NCI-H2081 treated with DMSO at 0.1 percent for 48 hours (cell line): ENCODE data around the gene CCR2.
"Not testable (repeated sequence)": the region's sequence is repeated elsewhere in the genome, so short reads cannot be mapped to it uniquely, and the experiment has no call there.

Experiments
- DNase-seq: peaks from one replicate; lab custom pipeline; 2025; lab: John Stamatoyannopoulos, UW

CCR2 gene

GRCh38 chr3:46380471-46381221 is 26.7 kb downstream of the CCR2 start:
- no peak for DNase-seq

- DNase-seq, result no peak
Observed at GRCh38 chr3:46381625-46382024, 27.7 kb downstream of the CCR2 start.

- DNase-seq, result no peak
Observed at GRCh38 chr3:46383211-46383950, 29.5 kb downstream of the CCR2 start.

- DNase-seq, result no peak
Observed at GRCh38 chr3:46383951-46384330, 30.0 kb downstream of the CCR2 start.

GRCh38 chr3:46386205-46386604 is 32.3 kb downstream of the CCR2 start:
- DNase-seq, result no peak

GRCh38 chr3:46388847-46389246 is 34.9 kb downstream of the CCR2 start:
- not testable (repeated sequence) for DNase-seq

GRCh38 chr3:46389306-46389705 is 35.4 kb downstream of the CCR2 start:
- DNase-seq, result no peak

- not testable (repeated sequence) for DNase-seq
Observed at GRCh38 chr3:46391526-46391925, 37.6 kb downstream of the CCR2 start.

- no peak for DNase-seq
Observed at GRCh38 chr3:46393011-46393410, 39.1 kb downstream of the CCR2 start.

GRCh38 chr3:46393554-46394434 is 39.9 kb downstream of the CCR2 start:
- DNase-seq, result no peak

- DNase-seq, result no peak
Observed at GRCh38 chr3:46395210-46395661, 41.3 kb downstream of the CCR2 start.

GRCh38 chr3:46395766-46396530 is 42.0 kb downstream of the CCR2 start:
- DNase-seq, result no peak

- DNase-seq, result no peak
Observed at GRCh38 chr3:46397111-46397510, 43.2 kb downstream of the CCR2 start.

GRCh38 chr3:46398186-46398955 is 44.5 kb downstream of the CCR2 start:
- DNase-seq, result no peak

- DNase-seq, result no peak
Observed at GRCh38 chr3:46399098-46399497, 45.2 kb downstream of the CCR2 start.

GRCh38 chr3:46399557-46399956 is 45.6 kb downstream of the CCR2 start:
- DNase-seq, result no peak

- no peak for DNase-seq
Observed at GRCh38 chr3:46400000-46400734, 46.3 kb downstream of the CCR2 start.

- no peak for DNase-seq
Observed at GRCh38 chr3:46400846-46401245, 46.9 kb downstream of the CCR2 start.

- DNase-seq, result no peak
Observed at GRCh38 chr3:46401579-46401978, 47.7 kb downstream of the CCR2 start.

GRCh38 chr3:46402902-46403301 is 49.0 kb downstream of the CCR2 start:
- DNase-seq, result not testable (repeated sequence)
